HG02885 (cell line): ENCODE data around the gene CUL9.

ENCODE experiments used
- ATAC-seq: cut with Tn5 transposase; IDR thresholded peaks from one replicate; pipeline ENCODE4 v1.9.1; 2021; ENCODE audit warnings: mild to moderate bottlenecking; ENCODE audit not compliant: unreplicated experiment, poor library complexity

CUL9 gene

DNA sequence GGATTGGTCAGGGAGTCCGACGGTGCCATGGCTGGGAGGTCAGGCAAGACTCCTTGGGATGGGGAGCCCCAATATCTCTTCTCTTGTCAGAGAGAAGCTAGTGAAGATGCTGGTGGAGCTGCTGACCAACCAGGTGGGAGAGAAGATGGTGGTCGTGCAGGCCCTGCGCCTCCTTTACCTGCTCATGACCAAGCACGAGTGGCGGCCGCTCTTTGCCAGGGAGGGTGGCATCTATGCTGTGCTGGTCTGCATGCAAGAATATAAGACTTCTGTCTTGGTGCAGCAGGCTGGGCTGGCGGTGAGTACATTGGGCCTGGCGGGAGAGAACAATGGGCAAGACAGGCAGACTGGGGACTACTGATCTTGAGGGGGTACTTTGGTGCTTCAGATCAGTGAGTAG lies 10.9 kb downstream of the CUL9 start:
- ATAC-seq: no peak

DNA sequence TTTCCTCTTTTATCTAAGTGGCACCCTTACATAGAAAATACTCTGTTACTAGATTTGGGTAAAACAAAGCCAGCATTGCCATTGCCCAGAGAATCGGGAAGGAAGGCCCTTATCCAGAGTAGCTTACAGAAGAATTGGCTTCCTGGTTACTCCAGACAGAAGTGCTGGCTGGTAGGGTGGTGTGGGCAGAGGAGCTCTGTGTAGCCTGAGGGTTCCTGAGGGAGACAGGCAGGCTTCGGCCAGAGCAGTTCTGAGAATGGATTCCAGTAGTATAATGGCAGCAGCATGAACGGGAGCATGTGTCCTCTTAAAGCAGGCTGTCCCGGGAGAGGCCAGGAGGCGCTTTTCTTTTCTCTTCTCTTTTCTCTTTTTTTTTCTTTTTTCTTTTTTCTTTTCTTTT lies 11.9 kb downstream of the CUL9 start:
- ATAC-seq: no peak

GRCh38 chr6:43196337-43196736 lies 14.3 kb downstream of the CUL9 start:
- ATAC-seq: no peak

DNA sequence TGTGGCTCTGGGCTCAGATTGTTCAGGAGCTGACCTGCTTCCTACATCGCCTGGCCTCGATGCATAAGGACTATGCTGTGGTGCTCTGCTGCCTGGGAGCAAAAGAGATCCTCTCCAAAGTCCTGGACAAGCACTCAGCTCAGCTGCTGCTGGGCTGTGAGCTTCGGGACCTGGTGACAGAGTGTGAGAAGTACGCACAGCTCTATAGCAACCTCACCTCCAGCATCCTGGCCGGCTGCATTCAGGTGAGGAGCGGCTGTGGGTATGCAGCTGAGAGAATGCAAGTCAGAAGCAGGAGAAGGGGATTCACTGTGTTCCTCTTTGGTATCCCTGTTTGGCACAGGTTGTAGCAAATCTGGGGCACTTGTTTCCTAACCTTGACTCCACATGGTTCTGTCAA lies 17.9 kb downstream of the CUL9 start:
- ATAC-seq: no peak

DNA sequence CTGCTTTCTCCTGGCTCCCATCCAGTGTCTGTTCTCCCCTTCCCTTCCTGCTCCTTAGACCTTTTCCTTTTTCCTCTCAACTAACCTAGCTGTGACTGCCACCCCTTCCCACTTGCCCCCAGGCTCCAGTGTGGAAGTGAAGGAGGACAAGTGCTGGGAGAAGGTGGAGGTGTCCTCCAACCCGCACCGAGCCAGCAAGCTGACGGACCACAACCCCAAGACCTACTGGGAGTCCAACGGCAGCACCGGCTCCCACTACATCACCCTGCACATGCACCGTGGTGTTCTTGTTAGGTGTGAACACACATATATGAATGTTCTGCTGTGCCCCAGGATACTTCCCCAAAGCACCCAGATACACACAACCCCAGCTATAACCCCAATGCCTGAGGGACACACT lies 18.5 kb downstream of the CUL9 start:
- ATAC-seq: no peak

- no peak for ATAC-seq
Measured at GRCh38 chr6:43202451-43202850, 20.5 kb downstream of the CUL9 start.

GRCh38 chr6:43203029-43203717 lies 21.2 kb downstream of the CUL9 start:
- no peak for ATAC-seq

- no peak for ATAC-seq
Measured at GRCh38 chr6:43203718-43204095, 21.7 kb downstream of the CUL9 start.

DNA sequence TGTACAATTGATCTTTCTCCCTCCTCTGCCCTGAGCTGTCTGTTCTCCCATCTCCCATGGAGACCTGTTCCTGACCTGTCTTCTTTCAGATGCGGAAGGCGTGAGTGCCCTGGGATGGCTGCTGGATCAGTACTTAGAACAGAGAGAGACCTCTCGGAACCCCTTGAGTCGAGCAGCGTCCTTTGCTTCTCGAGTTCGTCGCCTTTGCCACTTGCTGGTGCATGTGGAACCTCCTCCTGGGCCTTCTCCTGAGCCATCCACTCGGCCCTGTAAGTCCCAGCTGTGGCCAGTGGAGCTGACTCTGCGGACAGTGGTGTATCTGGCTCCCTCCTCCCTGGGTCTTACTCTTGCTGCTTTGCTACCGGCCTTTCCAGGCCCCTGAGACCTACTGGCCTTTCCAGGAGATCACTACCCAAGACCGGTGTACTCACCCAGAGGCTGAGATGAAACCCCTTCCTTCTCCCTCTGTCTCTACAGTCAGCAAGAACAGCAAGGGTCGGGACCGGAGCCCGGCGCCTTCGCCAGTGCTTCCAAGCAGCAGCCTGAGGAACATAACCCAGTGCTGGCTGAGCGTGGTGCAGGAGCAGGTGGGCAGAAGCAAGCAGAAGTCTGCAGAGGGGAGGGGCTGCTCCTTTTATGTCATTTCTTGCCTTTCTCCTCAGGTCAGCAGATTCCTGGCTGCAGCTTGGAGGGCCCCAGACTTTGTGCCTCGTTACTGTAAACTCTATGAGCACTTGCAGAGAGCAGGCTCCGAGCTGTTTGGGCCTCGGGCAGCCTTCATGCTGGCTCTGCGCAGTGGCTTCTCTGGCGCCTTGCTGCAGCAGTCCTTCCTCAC lies 22.5 kb downstream of the CUL9 start:
- no peak for ATAC-seq

DNA sequence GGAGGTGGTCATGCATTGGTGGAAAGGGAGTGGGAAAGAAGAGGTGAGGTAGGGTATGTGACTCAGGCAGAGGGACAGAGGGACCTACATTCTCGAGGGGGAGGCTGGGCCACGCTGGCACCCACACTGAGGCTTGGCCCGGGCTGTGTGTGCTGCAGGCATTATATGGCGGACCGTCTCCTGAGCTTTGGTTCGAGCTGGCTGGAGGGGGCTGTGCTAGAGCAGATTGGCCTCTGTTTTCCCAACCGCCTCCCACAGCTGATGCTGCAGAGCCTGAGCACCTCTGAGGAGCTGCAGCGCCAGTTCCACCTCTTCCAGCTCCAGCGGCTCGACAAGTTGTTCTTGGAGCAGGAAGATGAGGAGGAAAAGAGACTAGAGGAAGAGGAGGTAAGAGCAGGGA lies 23.9 kb downstream of the CUL9 start:
- ATAC-seq: no peak

- ATAC-seq: no peak
Measured at GRCh38 chr6:43207286-43207685, 25.3 kb downstream of the CUL9 start.

DNA sequence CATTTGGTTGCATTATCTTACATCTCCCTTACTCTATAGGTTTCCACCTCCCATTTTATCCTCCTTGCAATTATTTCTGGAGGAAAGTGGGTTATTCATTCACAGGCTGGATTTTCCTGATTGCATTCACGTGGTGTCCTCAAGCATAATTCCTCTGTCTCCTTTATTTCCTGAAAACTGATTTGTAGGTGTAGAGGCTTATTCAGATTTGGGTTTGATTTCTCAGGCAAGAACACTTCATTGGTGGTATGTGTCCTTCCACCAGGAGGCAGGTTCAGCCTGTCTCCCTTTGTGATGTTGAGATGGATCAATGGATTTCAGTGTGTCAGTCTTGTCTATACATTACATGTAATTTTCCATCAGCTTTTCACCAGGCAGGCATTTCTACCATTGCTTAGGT lies 30.0 kb downstream of the CUL9 start:
- no peak for ATAC-seq

- ATAC-seq: no peak
Measured at GRCh38 chr6:43213431-43213830, 31.4 kb downstream of the CUL9 start.

- no peak for ATAC-seq
Measured at GRCh38 chr6:43215066-43215465, 33.1 kb downstream of the CUL9 start.

DNA sequence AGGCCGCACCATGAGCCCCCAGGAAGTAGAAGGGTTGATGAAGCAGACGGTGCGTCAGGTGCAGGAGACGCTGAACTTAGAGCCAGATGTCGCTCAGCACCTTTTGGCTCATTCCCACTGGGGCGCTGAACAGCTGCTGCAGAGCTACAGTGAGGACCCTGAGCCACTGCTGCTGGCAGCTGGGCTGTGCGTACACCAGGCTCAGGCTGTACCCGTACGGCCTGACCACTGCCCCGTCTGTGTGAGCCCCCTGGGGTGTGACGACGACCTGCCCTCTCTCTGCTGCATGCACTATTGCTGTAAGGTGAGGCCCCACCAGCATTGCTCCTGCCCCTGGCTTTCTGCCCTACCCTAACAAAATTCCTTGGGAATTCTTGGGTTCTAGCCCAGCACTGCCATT lies 34.2 kb downstream of the CUL9 start:
- no peak for ATAC-seq

DNA sequence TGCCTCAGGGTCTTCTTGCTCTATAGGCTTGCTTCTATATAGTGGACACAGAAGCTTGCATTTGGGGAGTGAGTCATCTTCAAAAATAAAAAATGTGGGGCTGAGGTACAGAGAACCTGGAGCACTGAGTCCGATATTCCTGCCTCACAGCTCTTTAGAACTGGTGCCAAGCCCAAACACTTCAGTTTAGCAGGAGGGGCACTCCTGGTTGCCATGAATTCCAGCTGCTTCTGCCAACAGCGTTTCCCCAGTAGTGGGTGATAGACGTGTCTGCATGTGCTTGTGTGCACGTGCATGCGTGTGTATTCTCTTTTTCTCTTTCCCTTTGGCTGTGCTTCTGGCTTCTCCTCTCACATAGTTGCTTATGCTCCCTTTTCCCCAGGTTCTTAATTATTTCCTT lies 35.4 kb downstream of the CUL9 start:
- no peak for ATAC-seq

GRCh38 chr6:43219119-43219518 lies 37.1 kb downstream of the CUL9 start:
- no peak for ATAC-seq

GRCh38 chr6:43219814-43220213 lies 37.8 kb downstream of the CUL9 start:
- no peak for ATAC-seq

GRCh38 chr6:43220439-43220951 lies 38.5 kb downstream of the CUL9 start:
- no peak for ATAC-seq

DNA sequence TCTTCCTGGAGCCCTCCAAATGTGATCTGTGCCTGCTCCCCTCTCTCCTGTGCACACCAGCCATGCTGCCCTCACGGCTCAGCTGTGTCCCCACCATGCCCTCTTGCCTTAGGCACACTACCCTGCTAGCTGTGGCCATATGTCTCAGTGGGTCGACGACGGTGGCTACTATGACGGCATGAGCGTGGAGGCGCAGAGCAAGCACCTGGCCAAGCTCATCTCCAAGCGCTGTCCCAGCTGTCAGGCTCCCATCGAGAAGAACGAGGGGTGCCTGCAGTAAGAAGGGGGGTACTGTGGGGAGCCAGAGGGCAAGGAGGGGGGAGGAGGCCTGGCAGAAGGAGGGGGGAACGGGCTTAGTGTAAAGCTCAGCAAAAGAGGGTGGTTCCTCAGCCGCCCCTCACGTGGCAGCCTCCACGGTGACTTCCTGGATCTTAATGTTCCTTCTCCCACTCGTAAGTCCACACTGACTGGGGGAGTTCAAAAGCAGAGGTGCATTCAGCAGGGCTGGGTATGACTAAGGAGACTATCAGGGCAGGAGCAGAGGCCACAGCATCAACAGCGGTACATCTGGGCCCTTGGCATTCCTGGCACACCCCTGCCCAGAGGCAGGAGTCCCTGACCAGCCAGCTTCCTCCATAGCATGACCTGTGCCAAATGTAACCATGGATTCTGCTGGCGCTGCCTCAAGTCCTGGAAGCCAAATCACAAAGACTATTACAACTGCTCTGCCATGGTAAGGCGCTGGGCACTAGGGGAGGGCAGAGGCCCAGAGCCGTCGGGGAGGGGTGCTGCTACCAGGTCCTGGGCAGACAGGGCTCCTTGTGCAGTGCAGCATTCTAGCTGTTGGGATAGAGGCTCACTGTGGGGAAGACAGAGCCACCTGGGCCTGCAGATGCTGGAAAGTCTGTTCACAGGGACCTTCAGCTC lies 39.3 kb downstream of the CUL9 start:
- ATAC-seq: no peak
